H1 (cell line): Measurements from ENCODE around the gene MBD3L1. TPM values are rescaled to one million over a fixed set of nuclear protein-coding genes. Genes with fewer than 3 reads are reported as not detected.

ENCODE experiments used
- CTCF ChIA-PET: fragments of 300-600 bp; sonication (Branson Sonifier 250); formaldehyde crosslinking; loops from one replicate; lab custom pipeline; 2021; ENCODE audit not compliant: partially characterized antibody; lab: Charles Lee
- POLR2A ChIA-PET: fragments of 300-600 bp; sonication (Branson Sonifier 250); formaldehyde crosslinking; loops from one replicate; lab custom pipeline; 2021; ENCODE audit warnings: inconsistent platforms; ENCODE audit not compliant: partially characterized antibody; lab: Charles Lee
- DNase-seq, 2 experiments: peaks; one replicate each; pipeline versions ENCODE4 v3.0.0 to v3.0.0-alpha.2; 2010 to 2022; ENCODE audit warnings: low spot score in 2 of 2, low read depth in 1 of 2, mixed read lengths in 1 of 2
- FAIRE-seq: peaks from 2 replicates; lab custom pipeline; 2011; peaks lifted over from hg19 to GRCh38; lab: Jason Lieb, UNC
- H2AFZ ChIP-seq: 2 replicates; pipeline ENCODE4 v1.8.1; 2012; ENCODE audit warnings: low read length, inconsistent platforms
- H2AK5ac ChIP-seq: 2 replicates; pipeline ENCODE4 v1.6.1; 2013; ENCODE audit warnings: low read depth, low read length
- H2BK120ac ChIP-seq: replicated peaks from 2 replicates; pipeline ENCODE3; 2013; ENCODE audit warnings: low read depth, low read length, inconsistent platforms
- H2BK12ac ChIP-seq: 2 replicates; pipeline ENCODE4 v1.6.1; 2013; ENCODE audit warnings: low read depth, low read length
- H2BK15ac ChIP-seq: 2 replicates; pipeline ENCODE4 v1.6.1; 2013; ENCODE audit warnings: low read length
- H2BK20ac ChIP-seq: 2 replicates; pipeline ENCODE4 v1.6.1; 2013; ENCODE audit warnings: low read length
- H2BK5ac ChIP-seq: 2 replicates; pipeline ENCODE4 v1.6.1; 2013; ENCODE audit warnings: low read depth, low read length
- H3K14ac ChIP-seq: 2 replicates; pipeline ENCODE4 v1.6.1; 2013; ENCODE audit warnings: inconsistent platforms; ENCODE audit not compliant: insufficient read length
- H3K18ac ChIP-seq: 2 replicates; pipeline ENCODE4 v1.6.1; 2013; ENCODE audit warnings: low read length; ENCODE audit errors: extremely low read depth
- H3K23ac ChIP-seq: 2 replicates; pipeline ENCODE4 v1.6.1; 2013; ENCODE audit warnings: inconsistent platforms; ENCODE audit not compliant: insufficient read length
- H3K23me2 ChIP-seq: 2 replicates; pipeline ENCODE4 v1.6.1; 2013; ENCODE audit warnings: low read depth, low read length
- H3K27ac ChIP-seq: 2 replicates; pipeline ENCODE4 v1.6.1; 2011; ENCODE audit warnings: low read depth, low read length, inconsistent platforms
- H3K27me3 ChIP-seq, 4 experiments: replicated peaks in 1 of 4; 1 replicate in 1 of 4; 2 replicates in 3 of 4; pipeline versions ENCODE4 v1.6.1 to v1.8.1; 2011 to 2013; ENCODE audit warnings: low read length in 3 of 4, mild to moderate bottlenecking in 3 of 4, inconsistent platforms in 2 of 4, mixed read lengths in 2 of 4, moderate library complexity in 1 of 4; ENCODE audit not compliant: control insufficient read depth in 3 of 4, insufficient read depth in 3 of 4; ENCODE audit errors: extremely low read depth in 1 of 4
- H3K36me3 ChIP-seq, 4 experiments: 2 replicates each; pipeline versions ENCODE4 v1.6.1 to v1.8.1; 2011 to 2013; ENCODE audit warnings: mild to moderate bottlenecking in 4 of 4, low read length in 3 of 4, moderate library complexity in 2 of 4, control low read depth in 1 of 4, inconsistent platforms in 1 of 4; ENCODE audit not compliant: insufficient read depth in 4 of 4, control insufficient read depth in 2 of 4
- H3K4ac ChIP-seq: replicated peaks from 2 replicates; pipeline ENCODE3; 2013; ENCODE audit warnings: low read length, low read depth, mixed read lengths, inconsistent platforms; ENCODE audit not compliant: insufficient read length
- H3K4me1 ChIP-seq, 4 experiments: replicated peaks in 1 of 4; 1 replicate in 1 of 4; 2 replicates in 3 of 4; pipeline versions ENCODE4 v1.6.1 to v1.8.1; 2011 to 2013; ENCODE audit warnings: low read length in 3 of 4, inconsistent platforms in 2 of 4, mixed read lengths in 1 of 4; ENCODE audit not compliant: insufficient read depth in 4 of 4, control insufficient read depth in 3 of 4
- H3K4me2 ChIP-seq, 2 experiments: 2 replicates each; pipeline versions ENCODE4 v1.6.1 to v1.8.1; 2011 to 2013; ENCODE audit warnings: low read depth in 2 of 2, low read length in 2 of 2, control low read depth in 1 of 2, inconsistent platforms in 1 of 2, mild to moderate bottlenecking in 1 of 2; ENCODE audit not compliant: insufficient read depth in 1 of 2
- H3K4me3 ChIP-seq, 4 experiments: fragments of 200-600, 300-600 bp in 1 of 4; sonication (generic), shearing (Covaris generic), sonication (Bioruptor Twin) in 1 of 4; 2 replicates each; pipeline versions ENCODE4 v1.5.1 to v1.8.1; 2011 to 2016; ENCODE audit warnings: low read length in 4 of 4, low read depth in 3 of 4, control low read depth in 2 of 4, inconsistent platforms in 2 of 4, mild to moderate bottlenecking in 2 of 4, mixed read lengths in 1 of 4, moderate library complexity in 1 of 4; ENCODE audit not compliant: insufficient read depth in 2 of 4; ENCODE audit errors: extremely low read depth in 1 of 4
- H3K56ac ChIP-seq: replicated peaks from 2 replicates; pipeline ENCODE3; 2013; ENCODE audit warnings: low read depth, mild to moderate bottlenecking, mixed read lengths, low read length, inconsistent platforms; ENCODE audit not compliant: insufficient read length
- H3K79me1 ChIP-seq: 2 replicates; pipeline ENCODE4 v1.6.1; 2013; ENCODE audit warnings: low read depth, low read length, control low read depth
- H3K79me2 ChIP-seq, 2 experiments: 2 replicates each; pipeline versions ENCODE4 v1.6.1 to v1.8.1; 2012 to 2013; ENCODE audit warnings: low read length in 2 of 2, mild to moderate bottlenecking in 2 of 2, inconsistent platforms in 1 of 2; ENCODE audit not compliant: insufficient read depth in 2 of 2, control insufficient read depth in 1 of 2
- H3K9ac ChIP-seq, 4 experiments: replicated peaks in 1 of 4; 1 replicate in 1 of 4; 2 replicates in 3 of 4; pipeline versions ENCODE4 v1.6.1 to v1.8.1; 2011 to 2013; ENCODE audit warnings: low read depth in 3 of 4, low read length in 3 of 4, control low read depth in 2 of 4, mild to moderate bottlenecking in 2 of 4, moderate library complexity in 2 of 4, inconsistent platforms in 1 of 4; ENCODE audit errors: extremely low read depth in 1 of 4
- H3K9me3 ChIP-seq, 2 experiments: 2 replicates each; pipeline versions ENCODE4 v1.6.1 to v1.8.1; 2012 to 2013; ENCODE audit warnings: mild to moderate bottlenecking in 2 of 2, moderate library complexity in 2 of 2, control low read depth in 1 of 2, inconsistent platforms in 1 of 2, low read depth in 1 of 2, low read length in 1 of 2, mixed read lengths in 1 of 2; ENCODE audit not compliant: insufficient read depth in 2 of 2
- H4K20me1 ChIP-seq, 2 experiments: replicated peaks in 1 of 2; 2 replicates each; pipeline versions ENCODE3 to v1.8.1; 2011 to 2013; ENCODE audit warnings: inconsistent platforms in 2 of 2, low read length in 2 of 2, mild to moderate bottlenecking in 1 of 2; ENCODE audit not compliant: insufficient read depth in 2 of 2, control insufficient read depth in 1 of 2
- H4K5ac ChIP-seq: 2 replicates; pipeline ENCODE4 v1.6.1; 2013; ENCODE audit warnings: low read length, low read depth, mixed read lengths, inconsistent platforms; ENCODE audit not compliant: insufficient read length
- H4K8ac ChIP-seq: 2 replicates; pipeline ENCODE4 v1.8.0; 2013; ENCODE audit warnings: mild to moderate bottlenecking, moderate library complexity, low read length, inconsistent platforms; ENCODE audit not compliant: insufficient read depth; ENCODE audit errors: extremely low read depth
- H4K91ac ChIP-seq: replicated peaks from 2 replicates; pipeline ENCODE3; 2013; ENCODE audit warnings: low read length, mixed read lengths, inconsistent platforms; ENCODE audit not compliant: insufficient read length
- JUN ChIP-seq: IDR thresholded peaks from 2 replicates; pipeline ENCODE4 v1.6.1; 2011; ENCODE audit warnings: low read depth, mild to moderate bottlenecking, improper control_type of control experiment, low read length
- KDM4A ChIP-seq: IDR thresholded peaks from one replicate; pipeline ENCODE4 v1.7.1; 2012; ENCODE audit warnings: low read depth, mild to moderate bottlenecking, moderate library complexity, low read length, inconsistent platforms; ENCODE audit not compliant: severe bottlenecking
- KDM5A ChIP-seq: fragments of 200-600 bp; IDR thresholded peaks from 2 replicates; pipeline ENCODE4 v1.7.1; 2012; ENCODE audit warnings: mild to moderate bottlenecking, low read length, inconsistent platforms, mixed read lengths
- POU5F1 ChIP-seq: IDR thresholded peaks from 2 replicates; pipeline ENCODE4 v1.6.1; 2011; ENCODE audit warnings: low read depth, mild to moderate bottlenecking, low read length, moderate library complexity
- WGBS, 2 experiments: shearing (Covaris generic) in 1 of 2; methylation state at CpG; one replicate each; pipeline versions ENCODE4 v1.1.6 to v1.1.7; 2013 to 2015; ENCODE audit warnings: low lambda C conversion rate in 2 of 2, mixed read lengths in 2 of 2, inconsistent platforms in 1 of 2, low coverage in 1 of 2, missing lambda C conversion rate in 1 of 2; ENCODE audit not compliant: insufficient replicate concordance in 2 of 2, insufficient coverage in 1 of 2, insufficient read length in 1 of 2; ENCODE audit errors: extremely low coverage in 1 of 2, missing lambda C conversion rate in 1 of 2; 5-methylcytosine and 5-hydroxymethylcytosine counted together
- polyA plus RNA-seq, 7 experiments: library from polyadenylated mRNA; depleted of rRNA in 3 of 7; stranded (reverse) in 5 of 7; unstranded in 2 of 7; fragments of >200 nt in 5 of 7; fragments of 200-250 nt in 2 of 7; gene quantifications; 1 replicate in 5 of 7; 2 replicates in 1 of 7; 4 replicates in 1 of 7; pipeline versions ENCODE4 v1.2.1 to v1.2.3, GENCODE V29; 2011 to 2013; ENCODE audit warnings: missing spikeins in 2 of 7, mixed read lengths in 2 of 7
- total RNA-seq: library from RNA; stranded (reverse); fragmentation: NEBNext Ultra II Directional; extraction: Animal tissue kit (Norgen Biotek cat#: 25700); gene quantifications from 2 replicates; pipeline ENCODE4 v1.2.1, GENCODE V29; 2021

Gene MBD3L1
- total and polyA plus RNA-seq, 2 of the 8 experiments (the other 6 are each of a cell fraction or from before 2014, with no cell fraction given) = not detected

DNA sequence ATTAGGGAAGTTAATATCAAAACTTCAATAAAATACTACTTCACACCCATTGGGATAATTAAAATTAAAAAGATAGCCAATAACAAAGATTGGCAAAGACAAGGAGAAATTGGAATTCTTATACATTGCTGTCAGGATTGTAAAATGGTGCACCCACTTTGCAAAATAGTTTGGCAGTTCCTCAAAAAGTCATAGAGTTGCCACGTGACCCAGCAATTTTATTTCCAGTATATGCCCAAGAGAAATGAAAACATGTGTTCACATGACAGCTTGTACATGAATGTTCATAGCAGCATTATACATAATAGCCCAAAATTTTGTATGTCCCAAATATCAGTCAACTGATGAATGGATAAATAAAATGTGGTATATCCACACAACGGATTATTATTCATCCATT is 3.3 kb downstream of the MBD3L1 start:
- no peaks in the 10 kb centered on the region for H3K27me3 ChIP-seq
- H2AFZ ChIP-seq = no peak overlapping the region
- H3K79me2 ChIP-seq = no peaks in the 10 kb centered on the region
- 65% methylated on average over 2 of the region's 2 CpGs; no CpG with 5 or more reads in 1 of the 2 experiments for WGBS, 2 experiments
- DNase-seq = no peak
- CTCF ChIA-PET = no interaction called here
- H2BK20ac ChIP-seq = no peak overlapping the region
- no peak overlapping the region for H2BK12ac ChIP-seq
- H3K4ac ChIP-seq = no peak overlapping the region
- H3K4me3 ChIP-seq = no peak overlapping the region
- no peak overlapping the region for H3K56ac ChIP-seq
- H3K79me1 ChIP-seq = no peaks in the 10 kb centered on the region
- H3K18ac ChIP-seq = no peak overlapping the region
- H3K27ac ChIP-seq = no peak overlapping the region
- H4K20me1 ChIP-seq = no peaks in the 10 kb centered on the region
- H3K4me2 ChIP-seq = no peak overlapping the region
- H2BK5ac ChIP-seq = no peak overlapping the region
- no peaks in the 10 kb centered on the region for H3K36me3 ChIP-seq
- H3K23me2 ChIP-seq = no peaks in the 10 kb centered on the region; the same call in 1 of the 2 replicates
- no peak overlapping the region for H3K23ac ChIP-seq
- H3K4me1 ChIP-seq = no peaks in the 10 kb centered on the region
- no peak overlapping the region for H2BK15ac ChIP-seq
- H4K8ac ChIP-seq = no peak overlapping the region
- no peak overlapping the region for H2AK5ac ChIP-seq
- H4K5ac ChIP-seq = no peak overlapping the region
- no peak overlapping the region for H3K14ac ChIP-seq
- H3K9me3 ChIP-seq = peaks cover 23 to 28% of the 10 kb centered on the region in 2 experiments
- no peak overlapping the region for H4K91ac ChIP-seq
- H3K9ac ChIP-seq = no peak overlapping the region
- H2BK120ac ChIP-seq = no peak overlapping the region
- no peak for FAIRE-seq
- POLR2A ChIA-PET = no interaction called here
- TF ChIP-seq POU5F1 (no peak), KDM5A (no peak), KDM4A (no peak), JUN (no peak)
